HS-5 (cell line): ENCODE results near the gene SPTLC2.

ENCODE experiments used
- DNase-seq: peaks from one replicate; pipeline ENCODE4 v3.0.0-alpha.2; 2012; ENCODE audit warnings: low read depth

Gene SPTLC2

DNA sequence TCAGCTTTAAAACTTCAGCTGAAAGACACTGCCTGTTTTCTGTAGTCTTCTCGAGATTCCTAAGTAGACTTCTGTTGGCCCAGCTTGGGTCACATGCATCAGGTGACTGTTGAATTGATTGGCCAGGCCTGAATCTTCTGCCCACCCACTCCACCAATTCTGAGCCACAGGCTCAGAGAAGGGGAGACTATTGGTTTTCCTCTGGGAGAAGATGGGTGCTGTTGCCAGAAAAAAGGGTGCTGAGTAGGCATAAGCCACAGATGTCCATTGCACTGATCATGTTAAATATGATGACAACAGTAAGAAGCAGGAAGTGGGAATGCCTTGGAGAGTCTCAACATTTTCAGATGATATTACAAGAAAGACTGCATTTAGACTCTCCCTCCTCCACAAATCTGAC, 6.8 kb upstream of the SPTLC2 start:
- no peak for DNase-seq

DNA sequence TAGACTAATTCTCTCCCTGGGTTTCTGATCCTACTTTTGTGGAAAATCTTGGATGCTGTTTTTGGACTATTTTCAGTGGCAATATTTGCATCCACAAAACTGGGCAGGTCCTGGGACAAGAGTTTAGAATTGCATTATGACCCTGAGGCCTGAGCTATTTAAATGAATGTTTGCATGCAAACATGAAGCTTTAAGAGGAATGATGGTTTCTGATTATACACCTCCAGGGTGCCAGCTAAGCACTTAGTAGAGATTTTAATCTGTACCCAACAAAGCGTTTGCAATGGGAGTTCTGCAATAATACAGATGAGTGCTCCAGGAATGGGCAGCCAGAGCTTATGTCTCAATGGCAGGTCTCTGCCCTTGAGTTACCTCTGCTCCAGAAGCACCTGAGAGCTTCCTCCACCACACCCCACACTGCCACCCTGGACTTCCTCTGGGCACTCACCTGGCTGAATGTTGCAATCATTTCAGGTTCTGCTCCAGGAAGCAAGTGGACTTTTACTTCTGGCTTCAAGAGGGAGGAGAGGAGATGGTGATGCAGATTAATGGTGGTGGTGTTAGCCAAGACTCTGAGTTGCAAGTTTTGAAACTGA, 6.0 kb upstream of the SPTLC2 start:
- DNase-seq = no peak

DNA sequence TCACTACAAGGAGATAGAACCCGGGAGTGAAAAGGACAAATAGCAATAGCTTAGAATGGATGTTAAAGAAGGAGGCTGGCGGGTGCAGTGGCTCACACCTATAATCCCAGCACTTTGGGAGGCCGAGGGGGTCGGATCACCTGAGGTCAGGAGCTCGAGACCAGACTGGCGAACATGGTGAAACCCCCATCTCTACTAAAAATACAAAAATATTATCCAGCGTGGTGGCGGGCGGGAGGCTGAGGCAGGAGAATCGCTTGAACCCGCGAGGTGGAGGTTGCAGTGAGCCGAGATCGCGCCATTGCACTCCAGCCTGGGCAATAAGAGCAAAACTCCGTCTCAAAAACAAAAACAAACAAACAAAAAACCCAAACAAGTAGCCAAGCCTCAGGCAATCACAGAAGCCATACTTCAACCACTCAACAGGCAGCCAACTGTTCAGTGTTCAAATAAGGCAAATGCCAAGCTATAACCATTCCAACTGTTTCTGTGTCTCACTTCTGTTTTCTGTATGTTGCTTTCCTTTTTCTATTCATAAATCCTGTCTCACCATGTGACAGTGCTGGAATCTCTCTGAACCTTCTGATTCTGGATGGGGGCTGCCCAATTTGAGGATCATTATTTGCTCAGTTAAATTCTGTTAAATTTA, 3.9 kb upstream of the SPTLC2 start:
- no peak for DNase-seq

DNA sequence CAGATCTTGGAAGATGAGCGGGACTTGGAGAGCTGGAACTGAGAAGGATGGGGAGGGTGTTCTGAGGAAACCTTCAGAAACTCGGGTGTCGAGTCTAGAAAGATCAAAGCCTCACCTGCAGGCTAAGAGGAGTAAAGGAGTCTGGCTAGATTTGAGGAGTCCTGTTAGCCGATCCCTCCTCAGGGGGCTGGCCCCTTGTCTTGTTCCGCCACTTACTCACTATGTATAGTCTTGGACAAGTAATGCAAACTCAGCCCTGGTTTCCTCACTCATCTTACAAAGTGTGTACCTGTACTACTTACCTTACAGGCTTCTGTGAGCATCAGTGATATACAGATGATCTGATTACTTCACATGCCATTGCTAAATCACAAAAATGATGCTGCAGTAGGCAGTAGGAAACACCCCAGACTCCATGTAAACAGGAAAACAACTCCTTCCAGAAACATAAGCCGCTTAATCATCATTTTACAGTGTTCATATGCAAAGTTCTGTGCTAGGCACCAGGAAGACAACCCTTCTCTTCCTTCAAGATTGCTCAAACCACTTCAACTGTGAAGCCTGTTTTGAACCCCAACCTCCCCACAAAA, 2.0 kb upstream of the SPTLC2 start:
- no peak for DNase-seq

DNA sequence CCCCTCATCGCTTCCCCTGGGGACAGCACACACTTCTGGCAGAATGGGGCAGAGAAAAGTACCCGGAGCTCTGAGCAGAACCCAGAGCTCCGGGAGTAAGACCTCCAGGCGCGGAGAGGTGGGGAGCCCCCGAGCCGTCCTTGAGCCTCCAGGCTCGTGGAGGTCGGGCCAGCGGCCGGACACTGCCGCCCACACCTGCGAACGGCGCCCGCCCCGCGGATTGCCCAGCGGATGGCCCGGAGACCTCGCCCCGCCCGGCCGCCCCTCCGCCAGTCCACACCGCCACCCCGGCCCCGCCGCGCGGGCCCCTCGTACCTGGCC, 344 bp downstream of the SPTLC2 start:
- DNase-seq = no peak

DNA sequence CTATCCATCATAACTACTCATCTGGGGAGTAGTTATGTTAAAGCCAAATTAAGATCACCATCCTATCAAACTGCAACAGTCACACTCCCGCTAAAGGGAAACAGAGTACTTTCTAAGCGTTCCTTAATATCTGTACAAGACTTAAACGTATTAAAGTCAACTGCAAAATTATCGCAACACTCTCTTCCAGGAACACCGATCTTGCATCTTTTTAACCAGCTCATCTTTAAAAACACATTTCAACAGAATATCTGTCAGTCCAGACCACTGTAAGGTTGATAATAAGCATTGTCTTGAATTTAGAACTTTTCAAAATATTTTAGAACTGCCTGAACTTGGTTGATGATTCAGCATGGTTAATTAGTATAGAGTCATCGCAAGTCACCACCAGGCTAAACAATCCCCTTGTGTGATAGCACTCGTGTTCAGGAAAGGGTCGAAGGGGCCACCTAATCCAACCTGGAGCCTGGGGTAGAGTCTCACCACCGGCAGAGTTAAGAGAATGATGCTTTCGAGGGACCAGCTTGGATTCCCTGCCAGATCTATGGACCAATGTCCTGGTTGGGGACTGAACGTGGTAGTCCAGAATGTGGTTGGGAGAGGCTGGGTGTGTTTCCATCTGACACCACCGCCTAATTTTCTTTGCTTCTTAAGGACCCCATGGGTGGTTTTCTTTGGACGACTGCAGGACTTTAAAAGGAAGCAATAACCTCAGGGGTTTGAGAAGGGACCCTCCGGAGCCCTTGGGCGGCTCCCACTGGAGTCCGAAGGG, 890 bp downstream of the SPTLC2 start:
- peak; percentile 40 for DNase-seq

DNA sequence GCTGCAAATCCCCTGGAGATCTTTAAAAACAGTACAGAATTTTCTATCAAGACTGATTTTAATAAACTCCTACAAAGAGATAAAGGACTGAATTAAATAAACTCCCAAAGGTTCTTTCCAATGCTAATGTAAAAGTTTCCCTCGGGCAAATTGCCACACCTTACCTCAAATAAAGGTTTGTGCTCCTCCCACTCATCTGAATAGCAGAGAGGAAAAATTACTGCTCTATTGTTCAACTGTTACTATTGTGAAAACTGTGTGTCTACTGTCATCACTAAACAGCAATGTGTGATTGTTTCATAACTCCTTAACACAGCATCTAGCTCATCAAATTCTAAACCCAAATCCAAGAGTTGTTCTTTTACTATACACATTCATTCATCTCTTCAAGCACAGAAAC, 3.2 kb downstream of the SPTLC2 start:
- no peak for DNase-seq

DNA sequence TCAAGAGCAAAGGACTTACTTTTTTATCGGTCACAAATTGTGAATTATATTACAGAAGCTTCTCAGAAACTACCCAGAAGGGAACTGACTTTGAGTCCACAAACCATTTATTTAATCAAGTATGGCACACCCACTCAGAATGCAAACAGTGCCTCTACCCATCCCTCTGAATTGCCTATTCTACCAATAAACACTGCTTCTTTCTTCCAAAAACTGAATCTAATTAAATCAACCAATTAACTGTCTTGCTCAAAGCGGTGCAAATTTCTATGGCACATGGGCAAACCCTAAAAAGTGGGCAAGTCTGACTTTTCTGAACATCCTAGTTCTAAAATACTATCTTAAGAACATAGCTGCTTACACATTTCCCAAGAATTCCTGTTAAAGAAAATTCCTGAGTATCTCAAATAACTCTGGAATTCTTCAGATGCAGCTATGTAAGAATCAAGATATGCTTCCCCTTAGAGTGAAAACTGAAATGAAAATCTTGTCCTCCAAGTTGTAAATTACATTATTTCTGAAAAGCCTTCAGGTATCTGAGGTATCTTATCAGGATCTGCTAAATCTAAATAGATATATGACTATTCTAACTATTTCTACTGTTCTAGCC, 4.3 kb downstream of the SPTLC2 start:
- peak; percentile 32 for DNase-seq

DNA sequence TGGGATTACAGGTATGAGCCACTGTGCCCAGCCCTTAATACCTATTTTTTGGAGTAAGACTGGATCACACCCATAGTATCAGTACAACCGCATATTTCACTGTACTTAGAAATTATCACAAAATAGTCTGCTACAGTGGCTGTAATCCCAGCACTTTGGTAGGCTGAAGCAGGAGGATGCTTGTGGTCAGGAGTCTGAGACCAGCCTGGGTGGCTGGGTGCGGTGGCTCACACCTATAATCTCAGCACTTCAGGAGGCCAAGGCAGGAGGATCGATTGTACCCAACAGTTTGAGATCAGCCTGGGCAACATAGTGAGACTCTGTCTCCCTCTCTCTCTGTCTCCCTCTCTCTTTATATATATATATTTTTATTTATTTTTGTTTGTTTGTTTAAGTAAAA, 5.9 kb downstream of the SPTLC2 start:
- no peak for DNase-seq

DNA sequence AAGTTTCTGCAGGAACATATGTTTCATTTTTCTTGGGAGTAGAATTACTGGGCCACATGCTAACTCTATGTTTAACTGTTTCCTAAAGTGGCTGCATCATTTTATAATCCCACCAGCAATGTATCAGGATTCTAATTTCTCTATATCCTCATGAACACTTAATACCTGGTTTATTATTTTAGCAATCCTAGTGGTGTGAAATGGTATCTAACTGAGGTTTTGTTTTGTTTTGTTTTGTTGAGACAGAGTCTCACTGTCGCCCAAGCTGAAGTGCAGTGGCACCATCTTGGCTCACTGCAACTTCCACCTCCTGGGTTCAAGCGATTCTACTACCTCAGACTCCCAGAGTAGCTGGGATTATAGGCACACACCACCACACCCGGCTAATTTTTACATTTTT, 6.5 kb downstream of the SPTLC2 start:
- DNase-seq = no peak

DNA sequence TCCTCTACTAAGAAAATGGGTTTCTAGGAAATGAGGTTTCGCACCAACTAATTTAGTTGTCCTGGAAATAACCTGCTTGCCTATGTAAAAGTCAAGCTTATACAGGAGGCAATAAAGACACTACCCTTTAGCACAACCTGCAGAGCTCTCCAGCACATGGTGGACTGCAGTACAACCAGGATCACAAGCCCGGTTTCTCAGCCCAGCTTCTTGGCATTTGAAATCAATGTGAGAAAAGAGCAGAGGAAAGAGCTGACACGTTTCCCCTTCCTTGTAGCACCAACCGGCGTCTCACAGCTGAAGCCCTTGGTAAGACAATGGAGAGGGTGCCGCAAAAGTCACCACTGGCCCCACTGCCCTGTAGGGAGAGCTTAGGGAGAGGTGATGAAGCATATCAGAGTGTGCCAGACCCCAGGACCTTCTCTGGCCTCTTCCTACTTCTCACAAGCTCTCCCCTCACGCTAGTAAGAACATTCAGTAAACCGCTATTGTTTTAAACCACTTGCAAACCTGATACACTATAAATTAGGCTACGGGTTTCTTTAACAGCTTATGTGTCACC, 8.6 kb downstream of the SPTLC2 start:
- DNase-seq = no peak

DNA sequence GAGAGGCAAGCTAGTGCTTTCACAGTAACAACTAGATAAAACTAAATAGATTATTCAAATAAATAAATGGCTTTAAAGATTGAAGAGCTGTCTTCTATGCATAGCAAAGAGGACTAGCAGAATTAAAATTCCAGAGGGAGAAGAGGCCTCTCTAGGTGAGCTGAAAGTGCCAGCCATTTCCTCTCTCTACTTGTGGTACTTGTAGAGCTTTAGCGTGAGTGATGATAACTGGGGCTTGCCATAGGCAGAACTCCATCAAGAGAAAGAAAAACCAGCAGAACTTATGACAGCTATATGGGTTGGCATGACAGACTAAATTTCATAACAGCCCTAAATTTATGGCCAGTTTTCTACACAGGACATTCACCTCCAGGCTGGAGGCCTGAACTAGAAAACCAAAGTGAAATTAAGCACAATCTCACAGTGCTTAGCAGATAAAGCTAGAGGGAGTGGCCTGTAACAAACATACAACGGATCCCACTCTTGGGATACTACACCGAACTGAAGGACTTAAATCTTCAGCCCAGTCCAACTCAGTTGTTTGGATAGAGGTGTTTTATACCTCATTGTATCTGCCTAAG, 11.0 kb downstream of the SPTLC2 start:
- DNase-seq = no peak

DNA sequence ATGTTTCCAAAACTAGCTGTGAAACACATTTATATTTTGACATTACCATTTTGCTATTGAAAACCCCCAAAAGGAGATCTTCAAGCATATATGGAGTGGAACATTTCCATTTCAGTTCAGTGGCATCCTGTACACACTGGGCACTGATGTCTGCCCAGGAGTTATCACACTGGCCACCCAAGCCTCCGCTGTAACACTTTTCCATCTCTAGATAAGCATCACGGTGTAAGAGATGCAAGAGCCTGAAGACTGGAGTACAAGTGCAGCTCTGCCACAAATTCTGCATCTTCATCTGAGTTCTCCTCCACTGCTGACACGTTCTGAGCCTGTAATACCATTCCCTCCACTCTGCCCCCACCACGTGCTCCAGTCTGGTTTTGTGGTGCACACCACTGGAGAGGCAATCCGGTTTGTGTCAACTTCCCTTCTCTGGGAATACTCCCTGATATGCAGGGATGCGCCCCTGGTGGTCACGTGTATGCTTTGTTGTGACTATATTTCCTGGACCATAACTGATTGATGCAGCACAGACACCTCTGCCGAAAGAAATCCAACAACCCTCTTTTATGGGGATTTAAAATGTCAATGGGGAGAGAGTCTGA, 12.7 kb downstream of the SPTLC2 start:
- DNase-seq = no peak

DNA sequence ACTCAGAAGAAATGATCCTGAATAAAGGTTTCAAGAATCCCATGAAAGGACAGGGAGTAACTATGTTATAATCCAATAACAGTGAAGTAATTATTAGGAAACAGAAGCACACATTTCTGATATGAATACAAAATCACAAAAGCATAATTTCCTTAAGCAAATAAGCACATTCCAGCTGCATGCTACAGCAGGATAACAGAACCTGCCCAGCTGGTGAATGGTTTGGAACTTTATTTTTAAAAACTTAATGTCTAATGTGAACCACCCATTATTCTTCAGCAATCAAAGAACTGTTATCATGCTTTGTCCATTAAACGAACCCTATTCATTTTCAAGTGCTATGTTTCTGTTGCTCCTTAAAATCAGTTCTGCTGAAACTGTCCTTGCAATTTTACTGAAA, 13.4 kb downstream of the SPTLC2 start:
- no peak for DNase-seq

DNA sequence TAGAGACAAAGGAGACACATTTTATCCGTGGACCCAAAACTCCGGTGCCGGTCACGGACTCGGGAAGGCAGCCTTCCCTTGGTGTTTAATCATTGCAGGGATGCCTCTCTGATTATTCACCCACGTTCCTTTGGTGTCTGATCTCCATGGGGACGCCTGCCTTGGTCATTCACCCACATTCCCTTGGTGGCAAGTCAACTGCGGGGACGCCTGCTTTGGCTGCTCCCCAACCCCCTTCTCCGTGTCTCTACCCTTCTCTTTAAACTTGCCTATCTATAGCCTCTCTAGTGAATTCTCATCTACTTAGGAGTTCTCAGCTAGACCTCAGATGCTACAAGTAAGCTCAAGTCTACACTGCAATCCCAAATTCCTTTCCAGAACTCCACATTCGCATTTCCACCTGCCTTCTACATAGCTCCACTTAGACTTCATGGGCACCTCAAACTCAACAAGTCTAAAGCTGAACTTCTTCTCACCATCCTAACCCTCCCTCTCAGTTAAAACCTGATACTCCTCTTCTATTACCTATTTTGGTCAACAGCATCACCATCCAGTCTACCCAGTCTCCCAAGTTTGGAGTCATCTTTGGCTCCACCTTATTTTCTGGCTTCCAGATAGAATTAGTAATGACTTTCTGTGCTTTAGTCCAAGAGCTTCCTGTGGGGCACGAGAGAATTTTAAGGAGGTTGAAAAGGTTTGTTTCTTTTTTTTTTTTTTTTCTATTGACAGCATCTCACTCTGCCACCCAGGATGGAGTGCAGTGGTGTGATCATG, 14.4 kb downstream of the SPTLC2 start:
- DNase-seq = no peak

DNA sequence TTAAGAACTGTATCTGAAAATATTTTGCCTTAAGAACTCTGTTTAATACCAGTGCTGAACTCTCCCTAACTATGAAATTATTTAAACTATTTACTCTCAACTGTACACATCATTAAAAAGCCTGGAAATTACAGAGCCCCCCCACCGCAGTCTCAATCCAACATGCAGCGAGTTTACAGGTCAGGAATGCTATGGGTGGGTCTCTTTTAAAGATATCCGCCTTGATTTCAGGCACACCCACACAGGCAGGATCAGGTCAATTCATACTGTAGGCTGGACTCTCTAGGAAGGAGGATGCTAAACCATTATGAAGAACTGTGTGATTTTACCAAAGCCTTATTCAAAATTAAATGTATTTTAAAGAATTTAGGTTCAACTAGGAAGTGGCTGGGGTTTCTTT, 16.5 kb downstream of the SPTLC2 start:
- no peak for DNase-seq

DNA sequence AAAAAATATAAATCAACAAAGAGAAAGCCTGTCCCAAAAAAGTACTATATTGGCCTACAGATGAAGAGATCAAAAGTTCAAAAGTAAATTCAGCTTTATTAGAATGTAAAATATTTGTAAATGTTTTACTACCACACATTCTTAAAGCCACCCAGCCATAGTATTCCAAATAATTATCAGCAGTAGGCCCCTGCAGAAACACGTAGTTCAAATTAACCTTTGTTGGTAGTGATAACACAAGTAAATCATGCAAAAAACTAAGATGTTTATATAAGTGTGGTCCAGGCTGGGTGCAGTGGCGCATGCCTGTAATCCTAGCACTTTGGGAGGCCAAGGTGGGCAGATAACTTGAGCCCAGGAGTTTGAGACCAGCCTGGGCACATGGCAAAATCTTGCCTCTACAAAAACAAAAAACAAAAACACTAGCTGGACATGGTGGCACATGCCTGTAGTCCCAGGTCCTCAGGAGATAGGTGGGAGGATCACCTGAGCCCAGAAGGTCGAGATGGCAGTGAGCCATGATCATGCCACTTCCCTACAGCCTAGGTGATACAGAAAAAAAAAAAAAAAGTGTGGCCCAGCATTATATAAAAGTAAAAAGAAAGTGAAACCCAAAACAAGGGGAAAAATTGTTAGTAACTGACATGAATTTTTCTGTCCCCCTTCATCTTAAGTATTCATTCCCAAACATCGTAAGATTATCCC, 17.9 kb downstream of the SPTLC2 start:
- DNase-seq = no peak

DNA sequence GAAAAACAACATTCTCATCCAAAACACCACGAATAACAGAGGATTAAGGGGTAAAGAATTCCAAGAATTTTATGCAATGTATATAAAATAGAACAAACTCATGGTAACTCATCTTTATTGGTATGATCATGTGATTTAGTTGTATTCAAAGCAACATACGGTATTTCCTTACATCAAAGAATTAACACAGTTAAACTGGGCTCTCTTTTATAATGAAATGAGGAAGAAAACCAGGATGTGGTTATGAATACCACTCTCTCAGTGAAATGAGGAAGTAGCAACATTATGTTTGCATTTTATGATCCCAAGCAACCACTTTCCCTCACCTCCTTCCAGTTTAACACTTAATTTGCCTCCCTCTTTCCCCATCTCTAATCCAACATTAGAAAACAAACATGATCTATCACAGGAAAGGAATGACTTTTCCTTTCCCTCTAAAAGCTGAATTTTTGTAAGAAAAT, 22.9 kb downstream of the SPTLC2 start:
- peak; percentile 89 for DNase-seq

DNA sequence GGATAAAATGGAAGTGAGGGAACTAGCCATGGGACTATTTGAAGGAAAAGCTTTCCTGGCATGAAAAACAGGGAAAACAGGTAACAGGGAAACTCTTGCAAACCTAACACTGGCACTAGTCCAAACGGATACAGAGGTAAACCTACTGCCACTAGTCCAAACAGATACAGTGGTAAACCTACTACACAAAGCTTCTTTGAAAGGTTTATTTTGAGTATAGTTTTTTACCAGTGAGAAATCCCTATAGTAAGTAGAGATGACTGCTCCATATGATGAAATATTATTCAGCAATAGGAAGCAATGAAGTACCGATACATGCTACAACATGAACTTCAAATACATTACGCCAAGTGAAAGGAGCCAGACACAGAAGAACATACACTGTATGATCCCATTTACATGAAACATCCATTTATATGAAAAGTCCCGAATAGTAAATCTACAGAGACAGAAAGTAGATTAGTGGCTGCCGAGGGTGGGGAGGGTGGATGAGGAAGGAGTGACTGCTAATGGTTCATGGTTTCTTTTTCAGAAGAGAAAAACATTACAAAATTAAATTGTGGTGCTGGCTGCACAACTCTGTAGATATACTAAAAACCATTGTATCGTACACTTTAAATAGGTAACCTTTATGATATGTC, 25.5 kb downstream of the SPTLC2 start:
- DNase-seq = no peak

DNA sequence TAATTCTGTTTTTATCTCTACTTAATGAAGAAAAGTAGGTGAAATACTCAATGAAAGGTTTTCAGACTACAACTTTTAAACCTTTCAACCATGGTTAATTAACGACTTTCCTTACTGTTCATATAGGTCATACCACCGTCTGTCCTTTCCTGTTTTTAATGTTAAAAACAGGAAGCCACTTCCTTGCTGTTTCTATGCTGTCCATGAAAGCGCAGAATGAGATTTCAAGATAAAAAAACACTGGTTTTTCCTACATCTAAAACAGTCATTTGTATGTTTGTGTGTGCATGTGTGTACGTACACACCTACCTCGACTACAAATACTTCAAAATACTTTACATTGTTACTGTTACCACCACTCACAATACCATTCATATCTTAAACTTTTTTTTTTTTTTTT, 27.3 kb downstream of the SPTLC2 start:
- DNase-seq = no peak
